ENCODE measurements around the gene PILRA. TPM values are rescaled to one million over a fixed set of nuclear protein-coding genes. Genes with fewer than 3 reads are reported as not detected.

The PILRA gene
- total and polyA plus RNA-seq, 2 of the 8 experiments (the other 6 are each of a cell fraction or from before 2014, with no cell fraction given): 7.6 to 10.6 TPM

DNA sequence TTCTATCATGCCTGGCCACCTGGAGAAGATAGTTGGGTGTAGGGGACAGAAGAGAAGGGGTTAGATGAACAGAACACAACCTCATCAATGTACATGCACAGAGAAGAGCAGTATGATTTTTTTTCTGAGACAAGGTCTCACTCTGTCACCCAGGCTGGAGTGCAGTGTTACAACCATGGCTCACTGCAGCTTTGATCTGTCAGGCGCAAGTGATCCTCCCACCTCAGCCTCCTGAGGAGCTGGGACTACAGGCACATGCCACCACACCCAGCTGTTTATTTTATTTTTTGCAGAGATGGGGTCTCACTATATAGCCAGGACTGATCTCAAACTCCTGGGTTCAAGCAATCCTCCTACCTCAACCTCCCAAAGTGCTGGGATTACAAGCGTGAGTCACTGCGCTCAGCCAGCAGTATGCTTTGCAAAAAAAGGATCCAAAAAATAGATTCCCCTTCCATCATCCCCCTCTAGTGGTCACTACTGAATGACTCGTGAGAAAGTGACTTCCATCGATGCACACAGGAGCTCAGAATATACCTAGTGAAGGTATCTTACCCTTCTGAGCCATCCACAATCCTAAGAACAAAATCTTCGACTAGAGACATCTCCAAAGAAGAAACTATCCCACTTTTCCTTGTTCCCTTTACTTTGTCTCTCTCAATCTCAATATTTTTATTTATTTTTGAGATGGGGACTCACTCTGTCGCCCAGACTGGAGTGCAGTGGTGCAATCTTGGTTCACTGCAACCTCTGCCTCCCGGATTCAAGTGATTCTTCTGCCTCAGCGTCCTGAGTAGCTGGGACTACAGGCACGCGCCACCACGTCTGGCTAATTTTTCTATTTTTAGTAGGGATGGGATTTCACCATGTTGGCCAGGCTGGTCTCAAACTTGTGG lies 34.2 kb downstream of the PILRA start (continued):
- TF ChIP-seq E2F6 (IDR thresholded peaks at IDR 0.05) (no peak), SUZ12 (IDR thresholded peaks at IDR 0.05; ENCODE audit: low read length) (no peak), CTCF (IDR thresholded peaks at IDR 0.05; ENCODE audit: control extremely low read depth in 1 of 3, insufficient read depth in 1 of 3, low read depth in 1 of 3, low read length in 3 of 3) (peak in 2 of 3 experiments; percentile 66 to 76; a peak in 3 of 4 replicates), CHD1 (IDR thresholded peaks at IDR 0.05; ENCODE audit: low read depth, low read length) (no peak), TBP (IDR thresholded peaks at IDR 0.05; ENCODE audit: low read depth, low read length) (no peak), RAD21 (IDR thresholded peaks at IDR 0.05 in 1 of 2, conservative IDR thresholded peaks at IDR 0.05 in 1 of 2; ENCODE audit: low read depth in 2 of 2, low read length in 2 of 2) (peak; percentile 74 to 78), CREB1 (IDR thresholded peaks at IDR 0.05) (0 out of 2 replicates have a peak, but pooled peaks have one; percentile 12), JUN (IDR thresholded peaks at IDR 0.05; ENCODE audit: low read depth, low read length) (no peak), RBBP5 (IDR thresholded peaks at IDR 0.05; ENCODE audit: borderline replicate concordance, low read depth, low read length) (no peak), EP300 (IDR thresholded peaks at IDR 0.05; ENCODE audit: borderline replicate concordance in 1 of 2, low read depth in 2 of 2, low read length in 2 of 2) (no peak), SP1 (IDR thresholded peaks at IDR 0.05; ENCODE audit: low read depth, low read length) (no peak), TAF7 (optimal IDR thresholded peaks at IDR 0.05; ENCODE audit: borderline replicate concordance, low read depth, low read length) (no peak), HDAC2 (IDR thresholded peaks at IDR 0.05; ENCODE audit: borderline replicate concordance in 1 of 2, low read depth in 2 of 2, low read length in 2 of 2) (no peak), RXRA (IDR thresholded peaks at IDR 0.05; ENCODE audit: insufficient read depth, low read depth, low read length) (no peak), BCL11A (IDR thresholded peaks at IDR 0.05; ENCODE audit: low read depth in 2 of 2, low read length in 2 of 2) (no peak)
